ENCODE results near the gene PDZD7.
A peak's percentile ranks its signal among the peaks of the same experiment; 100 is the strongest.

The PDZD7 gene

GRCh38 chr10:101031128-101031795 is at the start of gene PDZD7, which contains the start of gene SFXN3:
TSS of gene PDZD7 (minus strand) at chr10:101031129. CDS start at chr10:101030219, 910 bp downstream.
TSS of gene SFXN3 (plus strand) at chr10:101031234. CDS start at chr10:101034695, 3,461 bp downstream.
- DNase-seq = peak; percentile 96

- no peak for DNase-seq
Measured at GRCh38 chr10:101079874-101080273, 48.9 kb upstream of the PDZD7 start.

GRCh38 chr10:101076630-101077029 is 45.7 kb upstream of the PDZD7 start:
- no peak for DNase-seq

GRCh38 chr10:101075775-101076174 is 44.8 kb upstream of the PDZD7 start:
- DNase-seq = no peak

GRCh38 chr10:101073631-101074030 is 42.7 kb upstream of the PDZD7 start:
- no peak for DNase-seq

- DNase-seq = no peak
Measured at GRCh38 chr10:101072923-101073322, 42.0 kb upstream of the PDZD7 start.

- DNase-seq = no peak
Measured at GRCh38 chr10:101071885-101072433, 41.0 kb upstream of the PDZD7 start.

- peak in 1 of 2 experiments; percentile 25 for DNase-seq
Measured at GRCh38 chr10:101071267-101071884, 40.4 kb upstream of the PDZD7 start.

GRCh38 chr10:101070098-101070497 is 39.2 kb upstream of the PDZD7 start:
- no peak for DNase-seq

- no peak for DNase-seq
Measured at GRCh38 chr10:101069441-101069840, 38.5 kb upstream of the PDZD7 start.

- peak; percentile 69 to 75 for DNase-seq
Measured at GRCh38 chr10:101067356-101068083, 36.6 kb upstream of the PDZD7 start.

GRCh38 chr10:101066896-101067355 is 36.0 kb upstream of the PDZD7 start:
- no peak for DNase-seq

- DNase-seq = peak in 1 of 2 experiments; percentile 28
Measured at GRCh38 chr10:101066146-101066895, 35.4 kb upstream of the PDZD7 start.

- DNase-seq = no peak
Measured at GRCh38 chr10:101065481-101066145, 34.7 kb upstream of the PDZD7 start.

- no peak for DNase-seq
Measured at GRCh38 chr10:101064415-101065030, 33.6 kb upstream of the PDZD7 start.

- no peak for DNase-seq
Measured at GRCh38 chr10:101063548-101064414, 32.9 kb upstream of the PDZD7 start.

- no peak for DNase-seq
Measured at GRCh38 chr10:101063050-101063525, 32.2 kb upstream of the PDZD7 start.

GRCh38 chr10:101062232-101063049 is 31.5 kb upstream of the PDZD7 start:
- peak in 1 of 2 experiments; percentile 36 for DNase-seq

- no peak for DNase-seq
Measured at GRCh38 chr10:101061624-101062231, 30.8 kb upstream of the PDZD7 start, which contains the start of gene KAZALD1. TSS of gene KAZALD1 (plus strand) at chr10:101061989. CDS start at chr10:101062593, 604 bp downstream.

Measured in activated CD4-positive, alpha-beta T cell treated with anti-CD3 and anti-CD28 coated beads, Interleukin-2, amount 50 U/mL, for 4 hours (primary cell).